GM12801 (cell line): ENCODE data around the gene USP6NL.

Experiments
- CTCF ChIP-seq: IDR thresholded peaks from one replicate; pipeline ENCODE4 v1.5.1; 2011; ENCODE audit warnings: control low read depth; ENCODE audit not compliant: insufficient read length; ENCODE audit errors: extremely low read depth

USP6NL gene

GRCh38 chr10:11631291-11631690 is 19.8 kb upstream of the USP6NL start:
- no peak for TF ChIP-seq CTCF

GRCh38 chr10:11629731-11630130 is 18.3 kb upstream of the USP6NL start:
- no peak for TF ChIP-seq CTCF

GRCh38 chr10:11626071-11626470 is 14.6 kb upstream of the USP6NL start:
- TF ChIP-seq CTCF, result no peak

GRCh38 chr10:11625019-11625735 is 13.7 kb upstream of the USP6NL start:
- TF ChIP-seq CTCF, result no peak

- no peak for TF ChIP-seq CTCF
These were observed 5.8 kb upstream of the USP6NL start for GRCh38 chr10:11617233-11617632.

GRCh38 chr10:11616021-11616420 is 4.6 kb upstream of the USP6NL start:
- no peak for TF ChIP-seq CTCF

GRCh38 chr10:11615396-11615795 is 3.9 kb upstream of the USP6NL start:
- TF ChIP-seq CTCF, result no peak
